ENCODE measurements around the gene SEZ6.

Gene SEZ6

DNA sequence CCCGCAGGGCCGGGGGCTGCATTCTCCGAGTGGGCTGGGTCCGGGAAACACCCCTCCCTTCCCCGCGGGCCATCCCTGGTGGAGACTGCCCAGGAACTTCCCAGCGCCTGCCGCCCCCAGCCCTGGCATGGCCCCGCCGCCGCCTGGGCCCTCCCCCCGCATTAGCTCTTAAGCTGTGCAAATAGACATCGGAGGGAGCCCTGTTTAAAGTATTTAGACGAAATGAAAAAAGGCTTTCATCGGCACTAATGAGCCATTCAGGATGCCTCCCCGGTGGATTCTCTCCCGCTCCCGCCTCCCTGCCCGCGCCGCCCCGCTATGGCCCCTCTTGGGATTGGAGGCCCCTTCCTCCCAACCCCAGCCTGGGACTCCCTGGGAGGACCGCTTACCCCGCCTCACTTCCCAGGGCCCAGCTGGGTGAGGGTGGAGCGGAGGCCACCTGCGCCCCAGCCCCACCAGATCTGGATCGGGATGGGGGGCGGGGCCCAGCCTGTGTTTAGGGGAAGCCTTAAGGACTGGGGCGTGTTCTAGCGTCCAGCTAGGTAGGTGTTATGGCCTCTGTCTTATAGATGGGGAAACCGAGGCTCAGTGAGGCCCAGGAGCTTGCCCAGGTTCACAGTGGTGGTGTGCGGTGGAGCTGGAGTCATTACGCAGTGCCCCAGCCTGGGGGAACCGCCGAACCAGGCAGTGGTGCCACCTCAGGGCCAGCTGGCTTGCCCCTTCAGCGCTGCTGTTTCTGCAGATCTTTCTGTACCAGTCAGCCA is 19.7 kb downstream of the SEZ6 start:
- peak in 3 of 42 donors; percentile 28 to 38 (median 30) for DNase-seq

DNA sequence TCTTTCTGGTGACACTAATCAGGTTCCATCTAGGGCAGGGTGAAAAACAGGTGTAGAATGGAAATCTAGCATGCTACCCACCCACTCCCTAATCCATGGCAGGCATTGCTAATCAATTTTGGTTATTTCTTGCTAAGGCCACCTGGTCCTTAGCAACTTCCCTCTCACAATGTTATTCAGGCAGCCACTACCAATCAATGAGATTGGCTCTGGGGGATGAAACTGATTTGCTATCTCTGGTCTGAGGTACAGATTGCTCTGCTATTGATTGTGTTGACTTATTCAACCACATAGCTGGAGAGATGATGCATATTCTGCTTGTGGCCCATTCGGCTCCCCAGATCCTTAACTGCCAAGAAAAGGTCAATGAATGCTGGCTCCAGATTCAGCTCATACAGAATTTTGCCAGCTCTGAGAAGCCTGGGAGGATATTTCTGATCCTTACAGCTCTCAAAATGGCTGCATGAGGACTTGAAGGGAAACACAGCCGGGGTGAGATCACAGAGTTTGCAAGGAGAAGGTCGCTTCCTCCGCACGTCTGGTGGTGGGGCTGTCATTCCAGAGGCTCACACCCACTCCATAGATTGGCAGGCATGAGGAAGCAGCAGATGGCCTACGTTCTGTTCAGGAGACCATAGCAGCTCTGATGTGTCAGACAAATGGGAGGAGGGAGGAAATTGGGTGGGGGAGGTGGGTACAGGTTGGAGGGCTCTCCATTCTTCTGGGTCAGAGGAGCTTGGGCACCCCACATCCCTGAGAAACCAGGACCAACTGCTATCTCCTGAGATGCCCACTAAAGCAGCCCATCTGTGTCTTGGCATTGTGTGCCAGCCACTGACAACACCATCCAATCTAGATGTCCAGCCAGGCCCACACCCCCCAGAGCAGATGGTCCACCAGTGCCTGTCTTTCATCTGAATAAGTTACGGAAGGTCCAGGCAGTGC is 22.3 kb downstream of the SEZ6 start:
- intact Hi-C loops (cut with DNase I) = no loop called here
- peak; percentile 32 to 93 (median 73) for DNase-seq

More for the DNA sequence above, 19.7 kb downstream of the SEZ6 start:
- intact Hi-C loops (cut with DNase I) = no loop called here

DNA sequence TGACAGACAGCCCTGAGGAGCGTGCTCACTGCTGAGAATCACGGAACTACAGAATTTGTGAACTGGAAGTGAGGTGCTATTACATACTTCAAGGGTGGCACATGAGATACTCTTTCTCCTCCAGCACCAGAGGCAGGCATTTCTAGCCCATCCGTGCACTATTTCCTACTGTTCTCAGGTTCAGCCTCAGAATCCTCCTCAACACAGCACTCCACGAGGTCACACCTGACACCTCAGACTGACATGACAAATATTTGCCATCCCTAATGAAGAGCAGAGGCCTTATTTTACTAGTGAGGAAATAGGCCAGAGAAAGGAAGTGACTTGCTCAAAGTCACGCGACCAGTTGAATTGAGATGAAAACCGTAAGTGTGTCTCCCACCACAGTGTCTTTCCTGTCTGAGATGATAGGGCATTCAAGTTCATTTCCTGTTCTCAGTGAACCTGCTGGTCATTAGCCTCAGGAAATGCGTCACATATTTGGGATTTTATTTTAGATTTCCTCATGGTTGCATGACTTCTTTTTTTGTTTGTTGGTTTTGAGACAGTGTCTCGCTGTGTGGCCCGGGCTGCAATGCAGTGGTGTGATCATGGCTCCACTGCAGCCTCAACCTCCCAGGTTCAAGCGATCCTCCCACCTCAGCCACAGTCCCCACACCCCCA is 23.6 kb downstream of the SEZ6 start:
- intact Hi-C loops (cut with DNase I) = no loop called here

GRCh38 chr17:28978356-28978964 is 27.4 kb downstream of the SEZ6 start:
- DNase-seq = no peak
- intact Hi-C loops (cut with DNase I) = no loop called here

More for the DNA sequence above, 23.6 kb downstream of the SEZ6 start:
- DNase-seq = no peak

DNA sequence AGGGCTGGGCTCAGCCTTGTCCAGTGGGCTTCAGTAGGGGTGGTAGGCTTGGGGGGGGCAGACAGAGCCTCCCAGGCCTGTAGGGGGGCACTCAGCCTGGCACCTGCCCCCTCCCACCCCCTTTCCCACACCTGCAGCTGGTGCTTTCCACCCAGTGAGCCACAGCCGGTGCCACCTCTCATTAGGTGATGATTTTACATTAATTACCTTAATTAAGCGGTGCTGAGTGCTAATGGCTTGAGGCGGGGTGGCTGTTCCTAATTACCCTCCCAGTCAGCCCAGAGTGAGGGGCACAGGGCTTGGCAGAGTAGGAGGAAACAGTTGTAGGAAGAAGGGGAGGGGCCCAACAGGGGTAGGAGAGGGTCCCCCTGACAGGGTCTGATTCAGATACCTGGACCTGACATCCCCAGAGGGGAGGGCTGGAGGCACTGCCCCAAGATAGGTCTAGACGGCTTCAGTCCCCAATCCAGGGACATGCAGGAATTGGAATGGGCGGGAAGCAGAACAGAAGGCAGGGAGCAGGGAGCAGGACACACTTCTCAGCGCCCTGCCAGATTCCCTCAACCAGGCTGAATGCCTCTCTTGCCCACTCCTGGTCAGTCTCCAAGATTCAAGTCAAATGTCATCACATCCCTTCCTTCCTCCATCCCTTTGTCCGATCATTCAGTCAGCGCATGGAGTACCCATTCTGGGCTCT is 28.0 kb downstream of the SEZ6 start:
- DNase-seq = no peak
- intact Hi-C loops (cut with DNase I) = no loop called here

DNA sequence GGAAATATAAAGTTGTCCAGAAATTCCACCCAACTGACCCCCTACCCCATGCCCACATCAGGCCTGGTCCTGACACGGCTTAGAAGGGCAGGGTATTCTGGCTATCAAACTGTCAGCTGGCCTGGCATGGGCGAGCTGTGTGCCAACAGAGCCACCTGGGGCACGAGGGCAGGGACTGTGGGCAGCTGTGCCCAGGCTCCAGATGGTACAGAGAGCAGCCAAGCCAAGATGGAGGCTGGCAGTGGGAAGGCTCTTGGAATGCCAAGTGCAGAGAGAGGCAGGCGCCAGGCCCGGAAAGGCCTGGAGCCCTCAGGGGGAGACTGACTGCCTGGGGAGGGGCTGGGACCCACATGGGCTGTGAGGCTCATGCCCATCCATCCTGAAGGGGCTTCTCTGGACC is 30.2 kb downstream of the SEZ6 start:
- peak in 14 of 42 donors; percentile 17 to 61 (median 34) for DNase-seq
- intact Hi-C loops (cut with DNase I) = no loop called here

DNA sequence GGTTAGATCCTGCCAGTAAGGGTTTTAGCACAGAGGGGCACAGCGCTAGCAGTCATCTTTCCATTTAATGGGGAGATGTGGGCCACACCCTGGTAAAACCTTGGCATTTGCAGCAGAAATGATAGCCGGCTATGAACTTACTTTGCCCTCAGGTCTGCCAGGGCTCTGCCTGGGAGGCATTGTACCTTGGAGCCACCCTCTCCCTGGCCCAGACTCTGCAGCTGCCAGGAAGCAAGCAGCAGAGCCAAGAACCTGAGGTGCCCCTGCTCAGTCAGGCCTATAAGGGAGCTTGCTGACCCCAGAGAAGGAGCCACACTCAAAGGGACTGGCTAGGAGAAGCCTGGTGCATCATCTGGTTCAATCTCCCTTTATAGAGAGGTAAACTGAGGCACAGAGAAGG is 30.8 kb downstream of the SEZ6 start:
- no peak for DNase-seq
- intact Hi-C loops (cut with DNase I) = no loop called here

GRCh38 chr17:28974451-28974850 is 31.4 kb downstream of the SEZ6 start:
- intact Hi-C loops (cut with DNase I) = no loop called here
- no peak for DNase-seq

GRCh38 chr17:28973425-28973824 is 32.4 kb downstream of the SEZ6 start:
- peak in 17 of 42 donors; percentile 16 to 65 (median 44) for DNase-seq
- intact Hi-C loops (cut with DNase I) = no loop called here

DNA sequence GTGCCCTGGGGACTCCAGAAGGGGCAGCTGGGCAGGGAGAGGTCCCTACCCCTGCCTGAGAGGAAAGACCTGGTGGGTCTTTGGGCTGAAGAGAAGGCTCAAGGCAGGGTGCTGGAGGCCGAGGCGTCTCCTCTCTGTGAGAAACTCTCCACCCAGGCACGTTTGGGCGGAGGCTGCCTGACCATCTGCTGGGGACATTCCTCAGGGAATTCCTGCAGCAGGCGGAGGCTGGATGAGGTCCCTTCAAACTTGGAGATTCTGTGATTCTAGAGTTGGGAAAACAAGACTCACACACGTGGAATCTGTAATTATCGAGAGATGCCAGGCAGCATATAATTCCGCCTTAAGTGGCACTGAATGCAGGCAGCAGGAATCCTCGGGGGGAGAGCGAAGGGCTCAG is 33.4 kb downstream of the SEZ6 start:
- DNase-seq = no peak
- intact Hi-C loops (cut with DNase I) = no loop called here

DNA sequence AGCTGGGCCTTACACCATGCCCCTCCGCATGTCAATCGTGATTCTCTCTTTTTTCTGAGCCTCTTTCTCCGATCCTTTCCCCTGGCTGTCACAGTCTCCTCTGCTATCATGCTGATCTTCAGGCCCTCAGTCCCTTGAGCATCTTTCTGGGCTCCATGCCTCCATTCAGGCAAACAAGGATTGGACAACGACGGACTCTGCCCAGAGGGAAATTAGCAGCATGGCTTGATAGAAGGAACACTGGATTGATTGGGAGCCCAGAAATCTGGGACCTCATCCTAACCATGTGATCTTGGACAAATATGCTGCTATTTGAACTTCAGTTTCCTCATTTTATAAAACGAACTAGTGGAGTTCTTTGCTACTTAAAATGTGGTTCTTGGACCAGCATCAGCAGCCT is 35.0 kb downstream of the SEZ6 start:
- DNase-seq = peak in 17 of 42 donors; percentile 28 to 70 (median 45)
- intact Hi-C loops (cut with DNase I) = no loop called here

DNA sequence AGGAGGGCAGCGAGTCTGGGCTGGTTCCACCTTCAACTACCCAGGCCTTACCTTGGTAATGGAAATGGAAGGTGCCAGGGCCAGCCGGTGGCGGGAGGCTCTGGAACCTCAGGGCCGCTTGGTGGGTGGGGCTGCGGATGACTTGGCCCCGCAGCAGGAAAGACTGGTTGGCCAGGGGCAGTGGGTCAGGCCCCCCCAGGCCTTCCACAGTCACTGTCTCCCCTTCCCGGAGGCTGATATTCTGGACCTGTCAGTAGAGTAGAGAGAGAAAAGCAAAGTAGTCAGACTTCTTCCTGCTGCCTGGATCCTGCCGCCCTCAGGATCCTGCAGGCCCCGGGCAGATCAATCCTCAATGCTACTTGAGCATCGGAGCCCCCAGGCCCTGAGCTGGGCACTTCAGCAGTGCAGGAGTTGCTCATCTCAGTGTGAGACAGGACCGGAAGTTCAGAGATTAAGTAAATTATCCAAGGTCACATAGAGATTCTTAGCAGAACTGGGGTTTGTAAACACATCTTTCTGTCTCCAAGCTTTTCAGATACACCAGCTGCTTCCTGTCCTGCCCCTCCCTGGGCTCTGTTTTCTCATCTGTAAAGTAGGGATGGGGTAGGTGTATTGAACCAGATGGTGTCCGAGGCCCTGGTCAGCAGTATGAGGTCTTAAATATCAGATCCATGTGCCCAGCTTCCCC is 36.0 kb downstream of the SEZ6 start:
- DNase-seq = no peak
- intact Hi-C loops (cut with DNase I) = no loop called here

DNA sequence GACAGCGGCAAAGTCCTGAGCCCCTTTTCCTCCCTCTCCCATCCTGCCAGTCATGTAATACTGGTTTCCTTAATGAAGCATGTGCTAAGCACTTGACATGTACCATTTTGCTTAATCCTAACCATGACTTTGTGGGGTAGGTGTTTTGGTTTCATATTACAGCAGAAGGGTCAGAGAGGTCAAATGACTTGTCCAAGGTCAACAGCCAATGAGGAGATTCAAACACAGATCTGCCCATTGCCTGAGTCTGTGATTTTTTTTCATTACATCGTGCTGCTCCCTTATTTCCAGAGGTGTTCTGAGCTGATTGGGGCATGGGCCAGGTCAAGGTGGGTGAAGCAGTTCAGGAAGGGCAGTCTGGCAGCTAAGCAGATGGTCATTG is 36.9 kb downstream of the SEZ6 start:
- intact Hi-C loops (cut with DNase I) = no loop called here
- no peak for DNase-seq

DNA sequence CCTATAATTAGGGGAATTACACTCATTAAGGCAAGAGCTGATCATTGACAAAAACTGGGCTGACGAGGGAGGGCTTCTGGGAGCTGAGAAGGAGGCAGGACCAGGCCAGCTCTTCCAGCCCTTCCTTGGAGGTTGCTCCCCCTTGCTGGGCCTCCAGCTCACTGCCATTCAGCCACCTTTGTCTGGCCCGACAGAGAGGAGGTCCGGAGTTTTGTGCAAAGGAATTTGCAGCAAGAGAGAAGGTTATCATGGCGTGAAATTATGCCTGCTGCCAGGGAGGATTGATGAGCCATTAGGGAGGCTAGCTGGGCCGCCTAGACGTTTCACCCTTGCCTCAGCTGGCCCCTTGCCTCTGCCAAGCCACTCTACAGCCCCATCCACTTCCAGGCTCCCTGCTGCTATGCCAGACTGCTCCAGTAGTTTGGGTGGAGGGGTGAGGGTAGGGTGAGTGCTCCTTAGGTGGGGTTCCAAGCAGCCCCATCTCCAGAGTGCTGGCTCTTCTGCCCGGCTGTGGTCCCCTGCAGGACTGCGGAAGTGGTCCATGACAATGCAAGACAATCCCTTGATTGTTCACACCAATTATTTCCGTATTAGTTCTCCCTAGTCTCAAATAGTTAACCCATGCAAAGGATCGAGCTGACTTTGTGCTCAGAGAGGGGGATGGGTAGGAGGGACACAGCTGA is 37.5 kb downstream of the SEZ6 start:
- DNase-seq = peak in 2 of 42 donors; percentile 34 to 50
- intact Hi-C loops (cut with DNase I) = no loop called here

GRCh38 chr17:28967221-28968135 is 38.4 kb downstream of the SEZ6 start:
- DNase-seq = no peak
- intact Hi-C loops (cut with DNase I) = loop anchor here (2.0 kb wide), 1 partner anchor 145 kb away; no protein-coding TSS in a partner anchor

GRCh38 chr17:28963841-28964240 is 42.0 kb downstream of the SEZ6 start:
- intact Hi-C loops (cut with DNase I) = loop anchor here (2.0 kb wide), 1 partner anchor 155 kb away; no protein-coding TSS in a partner anchor
- peak in 1 of 42 donors; percentile 24 for DNase-seq
